Prostate gland (tissue), 2 donors: ENCODE measurements around the gene PRCD. TPM values are rescaled to one million over a fixed set of nuclear protein-coding genes. Genes with fewer than 3 reads are reported as not detected.
"Not testable (repeated sequence)": the region's sequence is repeated elsewhere in the genome, so short reads cannot be mapped to it uniquely, and the experiment has no call there.

Source experiments
- DNase-seq: peaks from one replicate; pipeline ENCODE4 v3.0.0-alpha.2; 2019; ENCODE audit warnings: low spot score
- H3K27ac ChIP-seq, 2 donors: fragments of 200-600 bp; sonication (generic); 2 replicates each; pipeline ENCODE4 v1.5.1; 2017 to 2019
- H3K27me3 ChIP-seq: fragments of 200-600 bp; sonication (generic); replicated peaks from 2 replicates; pipeline ENCODE4 v1.5.1; 2019; ENCODE audit not compliant: insufficient read depth
- H3K36me3 ChIP-seq, 2 donors: fragments of 200-600 bp; sonication (generic); 1 replicate in 1 of 2; 2 replicates in 1 of 2; pipeline versions ENCODE4 v1.5.1 to v1.8.1; 2017 to 2019
- H3K4me1 ChIP-seq: fragments of 200-600 bp; sonication (generic); replicated peaks from 2 replicates; pipeline ENCODE4 v1.5.1; 2019
- H3K4me3 ChIP-seq, 2 donors: fragments of 200-600 bp; sonication (generic); 2 replicates each; pipeline ENCODE4 v1.5.1; 2017 to 2019
- H3K9me3 ChIP-seq: fragments of 200-600 bp; sonication (generic); 2 replicates; pipeline ENCODE4 v1.5.1; 2017
- CTCF ChIP-seq, 4 experiments: fragments of 200-600 bp in 2 of 4; fragments of 450-650 bp in 2 of 4; sonication (generic) in 2 of 4; IDR thresholded peaks; 1 replicate in 3 of 4; 2 replicates in 1 of 4; pipeline ENCODE4 v1.5.1; 2016 to 2019; ENCODE audit warnings: antibody characterized with exemption in 4 of 4, mild to moderate bottlenecking in 2 of 4, moderate library complexity in 2 of 4
- POLR2A ChIP-seq: fragments of 450-650 bp; IDR thresholded peaks from one replicate; pipeline ENCODE4 v1.6.1; 2016; ENCODE audit warnings: antibody characterized with exemption, mild to moderate bottlenecking
- POLR2AphosphoS5 ChIP-seq: sonication (generic); formaldehyde crosslinking; IDR thresholded peaks from one replicate; pipeline ENCODE4 v1.6.1; 2017; ENCODE audit warnings: antibody characterized with exemption
- WGBS: methylation state at CpG from one replicate; pipeline ENCODE4 v1.1.5; 2018; 5-methylcytosine and 5-hydroxymethylcytosine counted together
- intact Hi-C: fragments of 100-400 bp; cut with DNase I; formaldehyde crosslinking; loops from one replicate; pipeline ENCODE4 v1.14.2; 2022
- total RNA-seq, 2 donors: library from RNA; depleted of rRNA; stranded (reverse); fragments of >200 nt; gene quantifications; one replicate each; pipeline ENCODE4 v1.1.0, GENCODE V29; 2016

Gene PRCD
- total RNA-seq, 2 donors from 2014 or later, result 0.36 to 0.85 TPM

- H3K36me3 ChIP-seq, result no peaks in the 10 kb centered on the region
- no peak overlapping the region for H3K27ac ChIP-seq
- no peaks in the 10 kb centered on the region for H3K27me3 ChIP-seq
- no peak overlapping the region for H3K4me3 ChIP-seq
- peak; percentile 48 for TF ChIP-seq POLR2AphosphoS5
- peak; percentile 88 to 98 (median 96) for TF ChIP-seq CTCF (IDR thresholded peaks at IDR 0.05)
- no peak for TF ChIP-seq POLR2A
- 31% methylated on average over 24 of the region's 24 CpGs for WGBS
- intact Hi-C loops, result loop anchor here (2.0 to 5.0 kb wide), 3 partner anchors 40 to 204 kb away; partner anchors contain the start of gene AANAT
- H3K9me3 ChIP-seq, result no peaks in the 10 kb centered on the region
- no peaks in the 10 kb centered on the region for H3K4me1 ChIP-seq
- peak; percentile 75 for DNase-seq
Measured at GRCh38 chr17:76506408-76507345, 33.2 kb upstream of the PRCD start.

GRCh38 chr17:76508472-76509063 is 31.3 kb upstream of the PRCD start:
- not testable (repeated sequence) for H3K4me3 ChIP-seq, H3K4me1 ChIP-seq, H3K9me3 ChIP-seq, H3K27me3 ChIP-seq, DNase-seq, H3K27ac ChIP-seq, H3K36me3 ChIP-seq
- WGBS, result 66% methylated on average over 14 of the region's 14 CpGs
- intact Hi-C loops, result loop anchor here (5.0 kb wide), 2 partner anchors 101 to 206 kb away; no protein-coding TSS in a partner anchor

- no peaks in the 10 kb centered on the region for H3K36me3 ChIP-seq
Measured at GRCh38 chr17:76510831-76511244, 29.0 kb upstream of the PRCD start.

GRCh38 chr17:76511668-76512365 is 28.0 kb upstream of the PRCD start:
- no peaks in the 10 kb centered on the region for H3K4me1 ChIP-seq
- no peak overlapping the region for H3K27ac ChIP-seq
- 90% methylated on average over 13 of the region's 13 CpGs for WGBS
- H3K27me3 ChIP-seq, result no peaks in the 10 kb centered on the region
- no peaks in the 10 kb centered on the region for H3K9me3 ChIP-seq
- no peak for DNase-seq
- intact Hi-C loops, result no loop called here
- no peak for TF ChIP-seq POLR2A
- no peak for TF ChIP-seq POLR2AphosphoS5
- no peak for TF ChIP-seq CTCF (IDR thresholded peaks at IDR 0.05)
- H3K4me3 ChIP-seq, result no peak overlapping the region
- no peaks in the 10 kb centered on the region for H3K36me3 ChIP-seq

More at GRCh38 chr17:76510831-76511244, 29.0 kb upstream of the PRCD start:
- intact Hi-C loops, result no loop called here
- no peak overlapping the region for H3K27ac ChIP-seq
- H3K4me1 ChIP-seq, result no peaks in the 10 kb centered on the region
- WGBS, result 14% methylated on average over 9 of the region's 9 CpGs
- no peak overlapping the region for H3K4me3 ChIP-seq
- H3K27me3 ChIP-seq, result no peaks in the 10 kb centered on the region
- no peak for DNase-seq
- TF ChIP-seq POLR2AphosphoS5 (no peak), CTCF (IDR thresholded peaks at IDR 0.05) (no peak), POLR2A (no peak)
- H3K9me3 ChIP-seq, result no peaks in the 10 kb centered on the region
